Astrocyte (in vitro differentiated cells and primary cell): ENCODE data around the gene NUAK2. TPM values are rescaled to one million over a fixed set of nuclear protein-coding genes. Genes with fewer than 3 reads are reported as not detected.
A peak's percentile ranks its signal among the peaks of the same experiment; 100 is the strongest.

ENCODE experiments used
- DNase-seq: peaks from one replicate; pipeline ENCODE4 v3.0.0-alpha.2; 2010; ENCODE audit warnings: low read depth
- FAIRE-seq: peaks from 2 replicates; lab custom pipeline; 2011; peaks lifted over from hg19 to GRCh38; lab: Jason Lieb, UNC
- H2AFZ ChIP-seq: 2 replicates; pipeline ENCODE4 v1.6.0; 2012; ENCODE audit warnings: low read depth, low read length, inconsistent platforms
- H3K27ac ChIP-seq: 2 replicates; pipeline ENCODE4 v1.5.1; 2011; ENCODE audit warnings: low read depth, low read length, inconsistent platforms
- H3K27me3 ChIP-seq: 2 replicates; pipeline ENCODE4 v1.6.0; 2011; ENCODE audit warnings: low read length, inconsistent platforms; ENCODE audit not compliant: insufficient read depth
- H3K36me3 ChIP-seq: 2 replicates; pipeline ENCODE4 v1.5.1; 2011; ENCODE audit warnings: low read length, inconsistent platforms; ENCODE audit not compliant: insufficient read depth
- H3K4me1 ChIP-seq: 2 replicates; pipeline ENCODE4 v1.5.1; 2011; ENCODE audit warnings: low read length, inconsistent platforms; ENCODE audit not compliant: insufficient read depth
- H3K4me2 ChIP-seq: 2 replicates; pipeline ENCODE4 v1.6.0; 2012; ENCODE audit warnings: low read length, inconsistent platforms
- H3K4me3 ChIP-seq: 2 replicates; pipeline ENCODE4 v1.5.1; 2011; ENCODE audit warnings: low read depth, mild to moderate bottlenecking, low read length, inconsistent platforms; ENCODE audit not compliant: insufficient read depth
- H3K79me2 ChIP-seq: 2 replicates; pipeline ENCODE4 v1.6.0; 2012; ENCODE audit warnings: mild to moderate bottlenecking, low read length, inconsistent platforms; ENCODE audit not compliant: insufficient read depth
- H3K9ac ChIP-seq: 2 replicates; pipeline ENCODE4 v1.6.0; 2012; ENCODE audit warnings: mild to moderate bottlenecking, low read length, inconsistent platforms
- H3K9me3 ChIP-seq: 2 replicates; pipeline ENCODE4 v1.5.1; 2012; ENCODE audit warnings: low read depth, mild to moderate bottlenecking, low read length, inconsistent platforms; ENCODE audit not compliant: insufficient read depth
- H4K20me1 ChIP-seq: 2 replicates; pipeline ENCODE4 v1.6.0; 2012; ENCODE audit warnings: low read length, inconsistent platforms; ENCODE audit not compliant: insufficient read depth
- H3K27ac Mint-ChIP-seq: one replicate; pipeline ENCODE4 v1.8.0; 2021; ENCODE audit warnings: mild to moderate bottlenecking, mixed read lengths; ENCODE audit not compliant: unreplicated experiment
- H3K27me3 Mint-ChIP-seq: one replicate; pipeline ENCODE4 v1.8.0; 2021; ENCODE audit warnings: low read depth, mixed read lengths; ENCODE audit not compliant: unreplicated experiment
- H3K36me3 Mint-ChIP-seq: one replicate; pipeline ENCODE4 v1.8.0; 2021; ENCODE audit warnings: low read depth, mixed read lengths; ENCODE audit not compliant: unreplicated experiment
- H3K4me1 Mint-ChIP-seq: one replicate; pipeline ENCODE4 v1.8.0; 2021; ENCODE audit warnings: low read depth, mixed read lengths; ENCODE audit not compliant: unreplicated experiment
- H3K4me3 Mint-ChIP-seq: one replicate; pipeline ENCODE4 v1.8.0; 2021; ENCODE audit warnings: mild to moderate bottlenecking, moderate library complexity, mixed read lengths; ENCODE audit not compliant: unreplicated experiment
- H3K9me3 Mint-ChIP-seq: one replicate; pipeline ENCODE4 v1.8.0; 2021; ENCODE audit warnings: mild to moderate bottlenecking, mixed read lengths; ENCODE audit not compliant: unreplicated experiment
- EZH2 ChIP-seq: IDR thresholded peaks from 2 replicates; pipeline ENCODE4 v1.6.1; 2012; ENCODE audit warnings: mild to moderate bottlenecking, low read length, inconsistent platforms; ENCODE audit not compliant: insufficient read depth
- total RNA-seq: library from RNA; stranded (reverse); gene quantifications from 2 replicates; pipeline ENCODE4 v1.2.1, GENCODE V29; 2021
- TF ChIP-seq, protein P1 (sequence below): IDR thresholded peaks from 2 replicates; pipeline ENCODE4 v1.5.1; 2011; ENCODE audit warnings: low read depth, mild to moderate bottlenecking, inconsistent platforms, low read length, moderate library complexity; ENCODE audit not compliant: insufficient read depth

NUAK2 gene
- total RNA-seq, 1 donor from 2014 or later, result 49.4 TPM

- H3K9ac ChIP-seq, result no peak overlapping the region
- peak overlapping the region; percentile 53 for H3K27ac Mint-ChIP-seq
- no peak overlapping the region for H2AFZ ChIP-seq
- H3K27ac ChIP-seq, result no peak overlapping the region
- no peaks in the 10 kb centered on the region for H3K27me3 Mint-ChIP-seq
- FAIRE-seq (no peak), DNase-seq (no peak)
- peaks cover 12% of the 10 kb centered on the region for H3K36me3 Mint-ChIP-seq
- peaks cover 3% of the 10 kb centered on the region for H4K20me1 ChIP-seq
- H3K4me3 Mint-ChIP-seq, result no peak overlapping the region
- H3K4me1 ChIP-seq, result peaks cover 27% of the 10 kb centered on the region
- H3K9me3 ChIP-seq, result no peaks in the 10 kb centered on the region
- no peak overlapping the region for H3K4me2 ChIP-seq
- peaks cover 21% of the 10 kb centered on the region for H3K4me1 Mint-ChIP-seq
- H3K79me2 ChIP-seq, result no peaks in the 10 kb centered on the region
- TF ChIP-seq EZH2, result no peak
- TF ChIP-seq, protein P1, sequence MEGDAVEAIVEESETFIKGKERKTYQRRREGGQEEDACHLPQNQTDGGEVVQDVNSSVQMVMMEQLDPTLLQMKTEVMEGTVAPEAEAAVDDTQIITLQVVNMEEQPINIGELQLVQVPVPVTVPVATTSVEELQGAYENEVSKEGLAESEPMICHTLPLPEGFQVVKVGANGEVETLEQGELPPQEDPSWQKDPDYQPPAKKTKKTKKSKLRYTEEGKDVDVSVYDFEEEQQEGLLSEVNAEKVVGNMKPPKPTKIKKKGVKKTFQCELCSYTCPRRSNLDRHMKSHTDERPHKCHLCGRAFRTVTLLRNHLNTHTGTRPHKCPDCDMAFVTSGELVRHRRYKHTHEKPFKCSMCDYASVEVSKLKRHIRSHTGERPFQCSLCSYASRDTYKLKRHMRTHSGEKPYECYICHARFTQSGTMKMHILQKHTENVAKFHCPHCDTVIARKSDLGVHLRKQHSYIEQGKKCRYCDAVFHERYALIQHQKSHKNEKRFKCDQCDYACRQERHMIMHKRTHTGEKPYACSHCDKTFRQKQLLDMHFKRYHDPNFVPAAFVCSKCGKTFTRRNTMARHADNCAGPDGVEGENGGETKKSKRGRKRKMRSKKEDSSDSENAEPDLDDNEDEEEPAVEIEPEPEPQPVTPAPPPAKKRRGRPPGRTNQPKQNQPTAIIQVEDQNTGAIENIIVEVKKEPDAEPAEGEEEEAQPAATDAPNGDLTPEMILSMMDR, result no peak
- no peaks in the 10 kb centered on the region for H3K27me3 ChIP-seq
- H3K36me3 ChIP-seq, result no peaks in the 10 kb centered on the region
- no peaks in the 10 kb centered on the region for H3K9me3 Mint-ChIP-seq
- H3K4me3 ChIP-seq, result no peak overlapping the region
These were observed 54.1 kb downstream of the NUAK2 start for GRCh38 chr1:205267306-205267902.

GRCh38 chr1:205266611-205267305, 54.8 kb downstream of the NUAK2 start:
- Mint-ChIP-seq H3K36me3 (peaks cover 12% of the 10 kb centered on the region), H3K4me3 (no peak overlapping the region), H3K9me3 (no peaks in the 10 kb centered on the region), H3K27ac (no peak overlapping the region), H3K4me1 (peaks cover 28% of the 10 kb centered on the region), H3K27me3 (no peaks in the 10 kb centered on the region)
- Histone ChIP-seq H3K27me3 (no peaks in the 10 kb centered on the region), H3K4me3 (no peak overlapping the region), H3K36me3 (no peaks in the 10 kb centered on the region), H3K4me1 (peaks cover 32% of the 10 kb centered on the region), H3K4me2 (no peak overlapping the region), H2AFZ (no peak overlapping the region), H4K20me1 (peaks cover 3% of the 10 kb centered on the region), H3K9ac (no peak overlapping the region), H3K79me2 (no peaks in the 10 kb centered on the region), H3K27ac (no peak overlapping the region), H3K9me3 (no peaks in the 10 kb centered on the region)
- no peak for DNase-seq
- FAIRE-seq, result no peak
- TF ChIP-seq EZH2, result no peak
- TF ChIP-seq, protein P1, result no peak
